Right forelimb (tissue), 1 donor: ENCODE measurements around the gene GPR18.
"Not testable (repeated sequence)": the region's sequence is repeated elsewhere in the genome, so short reads cannot be mapped to it uniquely, and the experiment has no call there.

Experiments
- DNase-seq: peaks from one replicate; pipeline ENCODE4 v3.0.0-alpha.2; 2018

GPR18 gene

DNA sequence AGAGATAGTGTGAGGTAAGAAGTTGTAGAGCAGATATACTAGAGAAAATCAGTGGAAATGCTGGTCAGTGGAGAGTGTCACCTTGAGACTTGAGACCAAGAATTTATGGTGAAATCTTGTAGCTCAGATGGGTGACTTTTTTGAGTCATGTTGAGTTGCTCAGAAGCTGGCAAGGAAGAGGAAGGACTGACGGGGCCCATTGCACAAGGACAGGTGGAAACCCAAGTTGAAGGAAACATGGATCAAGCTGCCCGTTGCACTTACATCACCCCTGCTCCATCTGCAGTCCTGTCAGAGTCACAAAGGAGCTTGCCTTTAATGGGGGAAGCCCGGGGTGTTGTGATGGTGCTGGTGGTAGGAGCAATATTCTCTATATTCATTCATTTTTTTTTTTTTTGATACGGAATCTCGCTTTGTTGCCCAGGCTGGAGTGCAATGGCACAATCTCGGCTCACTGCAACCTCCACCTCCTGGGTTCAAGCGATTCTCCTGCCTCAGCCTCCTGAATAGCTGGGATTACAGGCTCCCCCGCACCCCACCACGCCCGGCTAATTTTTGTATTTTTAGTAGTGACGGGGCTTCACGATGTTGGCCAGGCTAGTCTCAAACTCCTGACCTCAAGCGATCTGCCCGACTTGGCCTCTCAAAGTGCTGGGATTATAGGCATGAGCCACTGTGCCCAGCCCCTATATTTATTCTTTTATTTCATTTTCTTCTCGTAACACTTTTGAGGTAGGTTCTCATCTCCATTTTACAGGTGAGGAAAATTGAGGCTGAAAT is 30.1 kb downstream of the GPR18 start:
- no peak for DNase-seq

DNA sequence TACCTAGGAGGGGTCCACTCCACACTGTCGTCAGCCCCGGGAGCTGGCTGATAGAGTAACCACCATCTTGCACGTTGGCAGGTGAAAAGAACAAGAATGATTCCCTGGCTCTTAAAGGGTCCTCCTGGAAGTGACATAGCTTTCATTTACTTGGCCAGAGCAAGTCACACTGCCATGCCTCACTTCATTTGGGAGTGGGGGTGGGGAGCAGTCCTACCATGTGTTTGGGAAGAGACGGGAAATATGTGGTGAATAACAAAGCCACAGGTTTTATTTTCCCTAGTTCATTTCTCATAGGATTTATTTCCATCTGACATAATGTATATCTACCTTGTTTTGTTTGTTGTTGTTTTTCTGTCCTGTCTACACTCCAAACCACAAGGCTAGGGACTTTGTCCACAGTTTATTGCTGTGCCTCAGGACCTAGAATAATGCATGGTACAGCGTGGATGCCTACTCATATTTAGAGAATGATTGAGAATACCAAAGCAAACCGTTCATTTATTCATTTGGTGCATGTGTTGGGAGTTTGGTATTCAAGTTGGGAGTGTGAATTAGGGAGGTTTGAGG is 30.8 kb downstream of the GPR18 start:
- no peak for DNase-seq

DNA sequence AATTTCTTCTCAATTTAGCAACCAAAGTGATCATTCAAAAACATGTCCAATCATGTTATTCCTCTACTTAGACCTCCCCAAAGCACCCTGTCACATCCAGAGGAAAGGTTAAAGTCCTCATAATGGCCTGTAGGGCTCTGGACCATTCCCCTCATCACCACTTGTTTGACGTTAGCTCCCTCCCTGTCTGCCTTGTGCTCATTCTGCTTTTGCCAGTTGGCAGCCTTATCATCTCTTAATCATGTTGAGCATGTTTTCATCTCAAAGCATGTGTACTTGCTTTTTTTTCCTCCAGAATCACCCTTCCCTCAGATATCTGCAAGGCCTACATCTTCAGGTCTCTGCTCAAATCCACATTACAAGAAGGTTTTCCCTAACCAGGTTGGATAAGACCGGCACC is 31.7 kb downstream of the GPR18 start:
- DNase-seq: no peak

DNA sequence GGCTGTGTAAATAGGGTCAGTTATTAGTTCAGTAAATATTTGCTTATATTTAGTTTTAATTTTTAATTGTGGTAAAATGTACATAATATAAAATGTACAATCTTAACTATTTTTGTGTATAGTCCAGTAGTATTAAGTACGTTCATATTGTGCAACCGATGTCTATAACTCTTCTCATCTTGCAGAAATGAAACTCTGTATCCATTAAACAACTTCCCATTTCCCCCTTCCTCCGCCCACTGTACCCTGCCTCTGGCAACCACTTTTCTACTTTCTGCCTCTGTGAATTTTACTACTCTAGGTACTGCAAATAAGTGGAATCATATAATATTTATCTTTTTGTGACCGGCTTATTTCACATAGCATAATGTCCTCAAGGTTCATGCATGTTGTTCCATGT is 33.1 kb downstream of the GPR18 start:
- no peak for DNase-seq

DNA sequence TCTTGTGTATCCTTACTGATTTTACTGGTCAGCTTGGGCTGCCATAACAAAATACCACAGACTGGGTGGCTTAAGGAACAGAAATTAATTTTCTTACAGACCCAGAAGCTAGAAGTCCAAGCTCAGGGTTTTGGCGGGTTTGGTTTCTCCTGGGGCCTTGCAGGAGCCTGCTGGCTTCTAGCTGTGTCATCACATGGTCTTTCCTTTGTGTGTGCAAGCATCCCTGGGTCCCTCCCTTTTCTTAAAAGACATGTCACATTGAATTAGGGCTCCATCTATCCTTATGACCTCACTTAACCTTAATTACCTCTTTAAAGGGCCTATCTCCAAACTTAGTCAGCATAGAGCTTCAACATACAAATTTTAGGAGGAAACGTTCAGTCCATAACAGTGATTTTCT is 34.2 kb downstream of the GPR18 start:
- no peak for DNase-seq

DNA sequence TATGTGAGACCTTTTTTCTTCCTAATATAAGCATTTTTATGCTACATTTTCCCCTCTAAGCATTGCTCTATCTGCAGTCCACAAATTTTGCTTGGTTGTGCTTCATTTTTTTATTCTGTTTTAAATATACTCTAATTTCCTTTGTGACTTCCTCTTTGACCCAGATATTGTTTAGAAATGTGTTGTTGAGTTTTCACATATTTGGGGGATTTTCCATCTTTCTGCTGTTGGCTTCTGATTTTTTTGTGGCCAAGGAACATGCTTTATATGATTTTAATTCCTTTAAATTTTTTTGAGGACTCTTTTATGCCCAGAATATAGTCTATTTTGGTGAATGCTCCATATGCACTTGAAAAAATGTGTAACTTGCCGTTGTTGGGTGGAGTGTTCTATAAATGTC is 34.6 kb downstream of the GPR18 start:
- no peak for DNase-seq

DNA sequence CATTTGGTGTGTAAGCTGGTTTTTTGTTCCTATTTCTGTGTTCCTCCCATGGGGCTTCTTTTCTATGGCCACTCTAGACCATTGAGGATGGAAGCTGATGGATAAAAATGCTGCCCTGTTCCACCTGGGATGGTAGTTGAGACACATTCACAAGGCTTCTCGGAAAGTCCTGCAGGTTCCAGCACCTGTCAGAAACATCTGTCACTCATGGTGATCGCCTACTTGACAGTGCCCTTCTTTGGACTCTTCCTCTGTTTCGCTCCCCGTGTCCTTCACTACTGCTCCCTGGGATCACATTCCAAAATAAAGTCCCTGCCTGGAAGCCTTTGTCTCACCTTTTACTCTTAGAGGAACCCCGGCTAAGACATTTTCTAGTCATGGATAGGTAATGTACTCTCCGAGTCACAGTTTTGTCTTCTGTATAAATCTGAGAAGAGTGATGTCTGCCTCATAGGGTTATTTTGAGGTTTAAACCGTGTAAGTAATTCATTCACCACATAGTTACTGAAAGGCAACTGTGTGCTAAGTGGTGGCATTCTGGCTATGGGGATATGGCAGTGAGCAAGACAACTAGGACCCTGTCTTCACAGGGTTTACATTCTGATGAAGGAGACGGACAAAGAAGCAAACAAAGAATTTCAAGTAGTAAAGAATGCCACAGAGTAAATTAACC is 36.5 kb downstream of the GPR18 start:
- no peak for DNase-seq

DNA sequence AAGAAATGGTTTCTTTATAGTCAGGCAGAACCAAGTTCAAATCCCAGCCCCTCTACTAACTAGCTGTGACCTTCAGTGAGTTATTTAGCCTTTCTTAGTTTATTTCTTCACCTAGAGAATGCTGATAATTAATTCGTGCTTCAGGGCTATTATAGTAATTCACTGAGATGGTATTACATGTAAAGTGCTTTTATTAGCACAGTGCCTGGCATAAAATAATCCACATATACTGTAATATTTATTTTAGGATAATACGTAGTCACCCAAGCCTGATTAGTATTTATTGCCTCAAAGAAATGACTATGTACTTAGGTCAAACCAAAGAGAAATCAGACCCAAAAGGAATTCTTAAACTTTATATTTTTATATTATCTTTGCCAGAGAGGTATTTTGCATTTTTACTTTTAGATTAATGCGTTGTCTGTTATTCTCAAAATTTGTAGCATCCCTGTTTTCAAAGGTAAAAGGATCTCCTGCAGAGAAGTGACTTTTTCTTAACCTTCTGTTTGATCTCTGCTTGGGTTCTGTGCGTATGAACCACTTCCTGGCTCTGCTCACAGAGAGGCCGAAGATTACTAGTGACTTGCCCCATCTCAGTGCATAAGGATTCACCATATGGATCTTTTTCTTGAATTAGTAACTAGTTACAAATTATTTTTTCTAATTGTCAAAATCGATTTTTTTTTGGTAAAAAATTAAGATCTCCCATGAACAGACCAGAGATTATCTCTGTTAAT is 37.8 kb downstream of the GPR18 start:
- no peak for DNase-seq

DNA sequence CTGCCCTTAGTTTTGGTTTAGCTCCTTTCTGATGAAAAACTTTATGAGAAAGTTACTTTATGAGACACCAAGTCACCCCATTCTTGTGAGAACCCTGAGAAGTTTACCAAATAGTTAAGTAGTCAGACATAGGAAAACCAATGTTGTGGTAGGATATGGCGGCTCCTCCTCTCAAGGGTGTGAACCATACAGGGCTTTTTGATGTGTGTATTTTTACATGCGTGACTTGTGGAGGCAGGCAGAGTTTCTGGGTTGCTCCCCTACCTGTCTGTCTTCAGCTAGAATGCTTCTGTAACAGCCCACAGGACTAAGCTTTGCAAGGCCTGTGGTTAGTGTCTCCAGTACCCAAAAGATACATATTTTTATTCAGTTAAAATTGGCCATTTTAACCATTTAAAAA is 39.2 kb downstream of the GPR18 start:
- no peak for DNase-seq

DNA sequence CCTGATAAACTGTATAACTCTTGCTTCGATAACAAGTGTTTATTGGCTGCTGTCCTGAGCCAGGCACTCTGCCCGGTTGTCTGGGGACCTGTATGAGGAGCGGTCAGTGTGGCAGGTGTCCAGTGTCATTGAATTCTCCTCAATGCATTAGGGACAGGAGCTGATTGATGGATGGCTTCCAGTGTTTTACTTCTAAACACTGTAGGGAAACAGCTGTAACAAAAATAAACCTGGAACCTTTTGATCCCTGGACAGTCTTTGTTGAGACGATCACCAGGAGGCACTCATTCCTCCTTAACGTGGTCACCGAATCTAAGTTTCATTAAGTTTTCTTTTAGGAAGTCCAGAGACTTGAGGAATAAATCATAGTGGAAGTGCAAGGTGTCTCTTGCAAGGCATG is 39.6 kb downstream of the GPR18 start:
- no peak for DNase-seq

DNA sequence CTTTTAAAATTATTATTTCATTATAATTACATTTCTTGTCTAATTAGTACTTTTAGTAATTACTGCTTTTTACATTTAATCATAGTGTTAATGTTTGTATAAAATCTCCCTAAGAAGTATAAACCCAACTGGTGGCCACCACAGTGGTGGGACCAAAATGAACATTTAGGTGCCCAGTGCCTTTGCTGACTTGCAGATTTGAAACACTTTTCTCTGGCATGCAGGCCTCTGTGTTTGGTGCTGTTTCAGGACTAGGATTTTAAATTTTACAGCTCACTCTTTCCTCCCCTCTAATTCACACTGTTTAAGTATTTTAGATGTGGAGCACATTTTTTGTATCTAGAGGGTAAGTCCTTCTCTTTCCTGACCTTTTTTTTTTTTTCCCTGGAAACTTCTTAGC is 40.1 kb downstream of the GPR18 start:
- no peak for DNase-seq

DNA sequence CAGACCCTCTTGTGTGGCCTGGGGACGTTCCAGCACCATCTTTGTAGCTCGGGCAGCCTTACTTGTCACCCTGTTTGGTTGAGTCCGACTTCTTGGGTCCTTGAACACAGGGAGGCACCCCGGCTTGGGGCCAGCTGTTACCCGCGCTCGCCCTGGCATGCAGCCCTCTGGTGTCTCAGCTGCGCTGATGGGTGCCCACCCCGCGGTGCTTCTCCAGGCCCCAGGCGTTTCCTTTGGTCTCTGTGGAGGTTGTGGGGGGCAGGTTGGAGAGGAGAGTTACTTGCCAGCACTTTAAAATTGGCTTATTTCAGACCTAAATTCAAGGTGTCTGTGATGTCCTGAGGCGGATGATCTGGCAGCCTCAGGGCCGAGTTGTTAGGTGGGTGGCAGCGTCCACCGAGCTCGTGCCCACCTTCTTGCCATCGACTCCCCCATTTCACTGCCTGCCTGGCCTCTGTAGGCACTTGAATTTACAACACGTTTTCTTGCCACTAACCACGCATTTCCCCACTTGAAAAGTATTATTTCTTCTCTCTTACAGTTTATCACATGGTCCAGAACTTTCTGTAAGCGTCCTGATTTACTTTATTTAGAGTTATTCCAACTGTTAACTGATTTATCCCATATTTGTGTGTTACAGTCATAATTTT is 40.6 kb downstream of the GPR18 start:
- no peak for DNase-seq

DNA sequence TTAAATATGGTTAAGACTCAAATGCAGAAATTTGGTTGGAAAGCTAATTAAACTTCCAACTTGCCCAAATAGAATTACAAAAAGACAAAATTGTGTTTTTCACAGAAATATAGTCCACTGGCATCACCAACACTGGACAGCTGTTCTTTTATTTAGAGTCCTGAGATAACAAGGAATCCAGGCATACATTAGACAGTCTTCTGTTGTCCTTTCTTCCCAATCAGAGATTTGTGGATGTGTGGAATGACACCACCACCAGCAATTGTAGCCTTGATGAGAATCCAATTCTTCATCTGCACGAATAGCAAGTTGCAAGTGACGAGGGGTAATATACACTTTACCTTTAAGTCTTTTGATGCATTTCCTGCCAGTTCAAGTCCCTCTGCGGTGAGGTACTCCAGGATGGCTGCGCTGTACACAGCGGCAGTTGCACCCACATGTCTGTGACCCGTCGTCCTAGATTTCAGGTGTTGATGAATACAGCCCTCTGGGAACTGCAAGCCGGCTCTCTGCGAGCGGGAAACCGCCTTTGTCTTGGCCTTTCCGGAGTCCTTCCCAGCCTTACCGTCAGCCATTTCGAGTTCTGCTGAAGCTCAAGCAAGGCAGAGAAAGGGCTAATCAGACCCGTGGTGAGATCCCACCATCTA is 42.9 kb downstream of the GPR18 start:
- DNase-seq: no peak

DNA sequence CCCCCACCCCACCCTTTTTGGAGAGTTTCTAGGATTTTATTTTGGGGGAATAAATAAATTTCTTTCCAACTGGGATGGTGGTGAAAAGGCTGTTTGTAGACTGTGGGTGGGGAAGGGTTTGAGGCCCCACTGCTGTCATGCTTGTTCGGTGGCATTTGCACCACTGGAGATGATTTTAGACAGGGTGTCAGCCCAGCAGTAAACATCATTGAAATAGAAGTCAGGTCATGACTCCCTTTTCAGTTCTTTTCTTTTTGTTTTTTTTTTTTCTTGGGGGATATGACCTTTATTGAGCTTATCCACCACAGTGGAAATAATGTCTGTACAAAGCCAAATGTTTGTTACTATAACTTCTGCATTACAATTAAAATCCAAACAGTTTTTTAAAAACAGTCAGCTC is 43.4 kb downstream of the GPR18 start:
- no peak for DNase-seq

DNA sequence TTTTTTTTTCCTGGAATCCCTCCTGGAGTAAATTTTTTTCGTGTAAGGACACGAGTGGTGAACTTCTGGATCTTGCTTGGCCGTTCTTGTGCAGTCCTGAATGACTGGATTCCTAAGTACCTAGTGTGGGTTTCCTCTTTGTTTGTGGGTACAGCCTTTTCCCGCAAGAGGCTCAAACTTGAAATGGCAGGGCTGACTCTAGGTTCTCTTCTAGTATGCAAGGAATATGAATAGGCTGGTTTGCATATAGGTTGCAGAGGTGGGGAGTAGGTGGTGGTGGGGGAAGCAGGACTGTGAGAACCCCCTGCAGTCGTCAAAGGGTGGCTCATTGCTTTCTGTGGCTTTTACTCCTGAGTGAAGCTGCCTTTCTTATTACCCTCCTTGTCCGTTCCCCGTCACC is 43.9 kb downstream of the GPR18 start:
- no peak for DNase-seq

DNA sequence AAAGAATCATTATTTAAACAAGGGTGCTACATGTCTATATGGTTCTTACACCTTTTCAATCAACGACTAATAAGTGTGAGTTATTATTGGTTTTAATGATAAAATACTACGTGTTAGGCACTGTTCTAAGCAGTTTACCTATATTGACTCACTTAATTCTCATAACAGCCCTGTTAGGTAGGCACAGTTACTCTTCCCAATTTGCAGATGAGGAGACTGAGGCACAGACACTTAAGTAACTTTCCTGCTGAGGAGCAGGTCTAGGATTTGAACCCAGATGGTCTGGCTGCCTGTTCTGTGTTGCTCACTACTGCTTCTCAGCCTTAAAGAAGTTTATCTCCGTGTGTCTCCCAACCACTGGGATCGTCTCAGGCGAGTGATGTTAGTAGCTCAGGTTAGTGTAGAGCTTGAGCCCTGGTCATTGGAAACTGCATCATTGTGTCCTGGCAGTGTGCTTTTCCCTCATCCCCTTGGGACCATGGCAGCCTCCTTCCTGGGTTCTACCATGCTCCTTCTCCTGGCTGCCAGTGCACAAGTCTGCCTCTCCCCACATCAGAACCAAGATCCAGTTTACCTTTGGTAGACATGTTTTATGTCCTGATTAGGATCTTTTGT is 46.7 kb downstream of the GPR18 start:
- no peak for DNase-seq

DNA sequence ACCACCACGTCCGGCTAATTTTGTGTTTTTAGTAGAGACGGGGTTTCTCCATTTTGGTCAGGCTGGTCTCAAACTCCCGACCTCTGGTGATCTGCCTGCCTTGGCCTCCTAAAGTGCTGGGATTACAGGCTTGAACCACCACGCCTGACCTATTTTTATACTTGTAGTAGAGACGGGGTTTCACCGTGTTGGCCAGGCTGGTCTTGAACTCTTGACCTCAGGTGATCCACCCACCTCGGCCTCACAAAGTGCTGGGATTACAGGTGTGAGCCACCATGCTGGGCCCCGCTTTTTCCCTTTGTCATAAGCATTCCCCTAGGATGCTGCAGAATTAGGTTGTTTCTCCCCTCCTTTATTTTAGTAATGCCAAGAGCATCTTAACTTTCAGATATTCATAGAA is 47.6 kb downstream of the GPR18 start:
- not testable (repeated sequence) for DNase-seq

DNA sequence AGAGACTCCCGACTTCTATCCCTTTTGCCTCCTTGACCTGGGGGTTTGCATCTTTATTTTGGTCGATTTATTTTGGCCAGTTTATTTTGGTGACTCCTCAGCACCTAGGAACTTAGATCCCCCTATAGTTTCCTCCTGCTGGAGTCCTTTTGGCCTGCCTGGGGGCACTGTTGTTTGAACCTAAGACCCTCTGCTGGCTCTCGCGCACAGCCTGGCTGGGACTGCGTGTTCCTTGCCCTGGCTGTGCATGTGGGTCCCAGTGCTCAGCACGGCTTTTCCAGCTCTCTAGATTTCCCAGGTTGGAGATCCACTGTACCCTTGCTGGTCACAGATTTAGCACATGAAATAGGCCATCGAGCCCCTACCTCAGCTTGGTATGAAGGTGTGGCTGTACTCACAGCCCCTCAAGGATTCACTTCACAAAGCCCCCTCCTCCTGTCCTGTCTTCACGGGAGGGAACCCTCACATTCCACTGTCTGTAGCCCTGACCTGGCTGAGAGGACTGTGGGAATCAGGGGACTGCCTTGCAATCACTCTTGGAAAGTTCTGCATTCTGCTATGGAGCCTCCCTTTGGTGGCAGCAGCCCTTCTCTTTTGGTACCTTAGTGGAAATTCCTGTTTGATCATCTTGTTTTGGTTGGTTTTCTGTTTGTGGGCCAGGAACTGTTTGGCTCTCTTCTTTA is 49.2 kb downstream of the GPR18 start:
- DNase-seq: no peak

DNA sequence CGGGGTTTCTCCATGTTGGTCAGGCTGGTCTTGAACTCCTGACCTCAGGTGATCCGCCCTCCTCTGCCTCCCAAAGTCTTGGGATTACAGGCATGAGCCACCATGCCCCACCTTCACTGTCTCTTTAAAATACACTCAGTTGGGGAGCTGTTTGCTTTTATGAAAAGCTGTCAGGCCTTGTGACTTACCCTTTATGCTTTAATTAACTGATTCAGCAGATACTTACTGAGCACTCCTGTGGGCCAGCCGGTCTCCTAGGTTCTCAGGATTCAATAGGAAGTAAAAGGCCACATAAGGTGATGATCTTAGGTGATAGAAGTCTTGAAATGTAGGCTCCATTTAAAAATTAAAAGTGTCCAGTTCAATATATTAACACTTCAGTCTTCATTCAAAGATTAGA is 50.0 kb downstream of the GPR18 start:
- no peak for DNase-seq

DNA sequence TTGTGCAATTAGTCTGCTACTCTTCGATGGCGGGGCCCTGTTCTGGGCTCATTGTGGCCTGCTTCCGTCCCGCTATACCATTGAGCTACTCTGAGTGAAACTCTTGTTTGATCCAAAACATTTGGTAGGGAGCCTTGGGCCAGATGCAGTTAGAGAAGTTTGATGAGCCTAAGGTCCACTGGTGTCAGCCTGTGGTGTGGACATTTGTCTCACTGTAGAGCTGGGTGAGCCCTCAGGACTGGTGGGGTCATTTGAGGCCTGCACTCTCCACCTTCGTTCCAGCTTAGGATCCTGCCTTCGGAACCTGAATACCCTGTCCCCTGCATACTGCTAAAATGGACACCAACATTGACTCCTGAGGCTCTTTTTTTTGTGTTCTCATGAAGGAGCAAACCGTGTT is 50.7 kb downstream of the GPR18 start:
- DNase-seq: no peak

DNA sequence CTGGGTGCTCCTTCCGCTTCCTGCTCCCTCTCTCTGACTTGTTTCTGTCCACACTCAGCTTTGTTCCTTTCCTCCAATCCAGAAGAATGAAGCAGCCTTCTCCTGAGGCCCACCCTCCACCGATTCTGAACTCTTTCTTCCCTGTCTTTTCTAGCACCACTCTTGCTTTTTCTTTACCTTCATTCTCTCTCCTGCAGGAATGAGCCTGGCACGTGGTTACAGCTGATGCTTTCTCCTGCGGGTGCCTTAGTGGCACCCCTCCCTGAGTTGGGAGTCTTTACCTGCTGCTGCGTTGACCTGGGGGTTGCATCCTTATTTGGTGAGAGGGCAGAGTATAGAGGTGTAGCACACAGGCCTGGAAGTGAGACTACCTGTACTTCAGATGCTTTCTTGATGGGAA is 51.3 kb downstream of the GPR18 start:
- no peak for DNase-seq

DNA sequence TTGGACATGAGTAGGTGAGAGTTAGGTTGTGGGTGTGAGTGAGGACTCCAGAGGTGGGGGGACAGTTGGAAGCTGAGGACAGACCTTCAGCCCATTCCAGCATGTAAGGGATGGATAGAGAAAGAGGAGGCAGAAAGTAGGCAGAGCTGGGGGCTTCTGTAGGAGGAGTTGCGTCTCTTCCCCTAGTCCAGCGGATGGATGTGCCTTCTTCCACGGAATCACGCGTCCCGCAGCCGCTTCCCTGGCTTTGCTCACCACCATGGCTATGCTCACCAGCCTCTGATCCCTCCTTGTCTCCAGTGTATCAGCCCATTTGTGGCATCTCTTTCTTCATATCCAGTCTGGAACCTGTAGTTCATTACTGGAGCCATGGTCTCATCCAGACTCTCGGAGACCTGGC is 52.0 kb downstream of the GPR18 start:
- no peak for DNase-seq
